GM12873 (cell line): Measurements from ENCODE around the gene TIAM1.

Source experiments
- CTCF ChIP-seq: IDR thresholded peaks from 2 replicates; pipeline ENCODE4 v1.5.1; 2012; ENCODE audit warnings: low read depth, mild to moderate bottlenecking, moderate library complexity, low read length, control low read depth; ENCODE audit not compliant: insufficient read depth; ENCODE audit errors: missing control alignments

The TIAM1 gene

GRCh38 chr21:31366825-31367224 is 22.8 kb upstream of the TIAM1 start:
- no peak for TF ChIP-seq CTCF

- TF ChIP-seq CTCF = no peak
Observed at GRCh38 chr21:31364253-31364945, 20.3 kb upstream of the TIAM1 start.

GRCh38 chr21:31363720-31364119 is 19.7 kb upstream of the TIAM1 start:
- TF ChIP-seq CTCF = no peak

- no peak for TF ChIP-seq CTCF
Observed at GRCh38 chr21:31360717-31361116, 16.7 kb upstream of the TIAM1 start.

GRCh38 chr21:31358158-31358557 is 14.1 kb upstream of the TIAM1 start:
- no peak for TF ChIP-seq CTCF

GRCh38 chr21:31356440-31356839 is 12.4 kb upstream of the TIAM1 start:
- no peak for TF ChIP-seq CTCF

GRCh38 chr21:31354604-31355443 is 10.8 kb upstream of the TIAM1 start:
- no peak for TF ChIP-seq CTCF
